ENCODE results near the gene WFDC10A. TPM values are rescaled to one million over a fixed set of nuclear protein-coding genes. Genes with fewer than 3 reads are reported as not detected.
"Not testable (repeated sequence)": the region's sequence is repeated elsewhere in the genome, so short reads cannot be mapped to it uniquely, and the experiment has no call there.

WFDC10A gene
- not detected in 2 replicates for total RNA-seq

GRCh38 chr20:45629496-45630100, at the start of gene WFDC10A:
TSS of gene WFDC10A (plus strand) at chr20:45629739. CDS start at chr20:45629814, 75 bp downstream.
- no peaks in the 10 kb centered on the region for H3K36me3 ChIP-seq (ENCODE audit: control insufficient read depth, insufficient read depth, low read length)
- peak; percentile 94 for TF ChIP-seq CTCF (IDR thresholded peaks at IDR 0.05; ENCODE audit: insufficient read depth, low read length, severe bottlenecking)
- DNase-seq (ENCODE audit: low read depth) (peak; percentile 67), FAIRE-seq (peak; percentile 52)
- peaks cover 1% of the 10 kb centered on the region for H3K27me3 ChIP-seq (ENCODE audit: control insufficient read depth, insufficient read depth, low read length)
- H3K4me3 ChIP-seq (ENCODE audit: low read depth, low read length) = no peak within 1 kb of the TSS

- FAIRE-seq = no peak
- DNase-seq (ENCODE audit: low read depth) = no peak
- TF ChIP-seq CTCF (IDR thresholded peaks at IDR 0.05; ENCODE audit: insufficient read depth, low read length, severe bottlenecking) = no peak
- H3K36me3 ChIP-seq (ENCODE audit: control insufficient read depth, insufficient read depth, low read length) = no peaks in the 10 kb centered on the region
- no peak overlapping the region for H3K4me3 ChIP-seq (ENCODE audit: low read depth, low read length)
- peaks cover 2% of the 10 kb centered on the region for H3K27me3 ChIP-seq (ENCODE audit: control insufficient read depth, insufficient read depth, low read length)
Observed at GRCh38 chr20:45581702-45582101, 47.8 kb upstream of the WFDC10A start.

GRCh38 chr20:45583502-45583901, 46.0 kb upstream of the WFDC10A start:
- TF ChIP-seq CTCF (IDR thresholded peaks at IDR 0.05; ENCODE audit: insufficient read depth, low read length, severe bottlenecking) = no peak
- no peak for FAIRE-seq
- Histone ChIP-seq H3K27me3 (ENCODE audit: control insufficient read depth, insufficient read depth, low read length) (peaks cover 2% of the 10 kb centered on the region), H3K4me3 (ENCODE audit: low read depth, low read length) (no peak overlapping the region), H3K36me3 (ENCODE audit: control insufficient read depth, insufficient read depth, low read length) (no peaks in the 10 kb centered on the region)
- no peak for DNase-seq (ENCODE audit: low read depth)

- not testable (repeated sequence) for H3K36me3 ChIP-seq (ENCODE audit: control insufficient read depth, insufficient read depth, low read length); DNase-seq (ENCODE audit: low read depth); H3K4me3 ChIP-seq (ENCODE audit: low read depth, low read length); FAIRE-seq; H3K27me3 ChIP-seq (ENCODE audit: control insufficient read depth, insufficient read depth, low read length)
Observed at GRCh38 chr20:45584294-45584693, 45.2 kb upstream of the WFDC10A start.

- DNase-seq (ENCODE audit: low read depth) = peak; percentile 7
- H3K4me3 ChIP-seq (ENCODE audit: low read depth, low read length); FAIRE-seq; H3K36me3 ChIP-seq (ENCODE audit: control insufficient read depth, insufficient read depth, low read length); H3K27me3 ChIP-seq (ENCODE audit: control insufficient read depth, insufficient read depth, low read length): not testable (repeated sequence)
Observed at GRCh38 chr20:45585986-45586385, 43.6 kb upstream of the WFDC10A start.

- DNase-seq (ENCODE audit: low read depth) (peak; percentile 12), FAIRE-seq (no peak)
- TF ChIP-seq CTCF (IDR thresholded peaks at IDR 0.05; ENCODE audit: insufficient read depth, low read length, severe bottlenecking) = no peak
- no peaks in the 10 kb centered on the region for H3K36me3 ChIP-seq (ENCODE audit: control insufficient read depth, insufficient read depth, low read length)
- no peaks in the 10 kb centered on the region for H3K27me3 ChIP-seq (ENCODE audit: control insufficient read depth, insufficient read depth, low read length)
- H3K4me3 ChIP-seq (ENCODE audit: low read depth, low read length) = no peak overlapping the region
Observed at GRCh38 chr20:45588800-45589199, 40.7 kb upstream of the WFDC10A start.

GRCh38 chr20:45589725-45590124, 39.8 kb upstream of the WFDC10A start:
- no peak for DNase-seq (ENCODE audit: low read depth)
- FAIRE-seq = no peak
- Histone ChIP-seq H3K4me3 (ENCODE audit: low read depth, low read length) (no peak overlapping the region), H3K27me3 (ENCODE audit: control insufficient read depth, insufficient read depth, low read length) (no peaks in the 10 kb centered on the region), H3K36me3 (ENCODE audit: control insufficient read depth, insufficient read depth, low read length) (no peaks in the 10 kb centered on the region)
- no peak for TF ChIP-seq CTCF (IDR thresholded peaks at IDR 0.05; ENCODE audit: insufficient read depth, low read length, severe bottlenecking)
